ENCODE measurements around the gene CCNL2.

- TF ChIP-seq CTCF (conservative IDR thresholded peaks at IDR 0.05 in 1 of 2, IDR thresholded peaks at IDR 0.05 in 1 of 2; ENCODE audit: low read depth in 1 of 2, low read length in 2 of 2) (no peak), EZH2 (IDR thresholded peaks at IDR 0.05; ENCODE audit: low read length, missing control alignments) (no peak)
These were observed 63.3 kb downstream of the CCNL2 start for GRCh38 chr1:1335792-1336248.

Measured in fibroblast of lung (primary cell).